ENCODE measurements around the gene CDKAL1. TPM values are rescaled to one million over a fixed set of nuclear protein-coding genes. Genes with fewer than 3 reads are reported as not detected.
"Not testable (repeated sequence)": the region's sequence is repeated elsewhere in the genome, so short reads cannot be mapped to it uniquely, and the experiment has no call there.

The CDKAL1 gene
- total RNA-seq, 2 experiments from 2014 or later: 21.2 to 23.0 TPM

GRCh38 chr6:21034345-21034744, 500.1 kb downstream of the CDKAL1 start:
- H3K9me3 Mint-ChIP-seq: no peaks in the 10 kb centered on the region
- no peak overlapping the region for H3K4me3 Mint-ChIP-seq
- CTCF ChIA-PET: no interaction called here
- H3K27ac Mint-ChIP-seq: no peak overlapping the region
- no peaks in the 10 kb centered on the region for H3K27me3 Mint-ChIP-seq
- DNase-seq: no peak
- POLR2A ChIA-PET: interaction anchor here (0.9 kb wide), 1 partner anchor 36 kb away, joined by 3 read pairs; no protein-coding TSS in a partner anchor
- H3K4me1 Mint-ChIP-seq: no peaks in the 10 kb centered on the region
- H3K36me3 Mint-ChIP-seq (ENCODE audit: low read depth): peaks cover 6% of the 10 kb centered on the region

- no peak overlapping the region for H3K4me3 Mint-ChIP-seq
- POLR2A ChIA-PET: no interaction called here
- H3K36me3 Mint-ChIP-seq (ENCODE audit: low read depth): no peaks in the 10 kb centered on the region
- H3K4me1 Mint-ChIP-seq: no peaks in the 10 kb centered on the region
- H3K27me3 Mint-ChIP-seq: no peaks in the 10 kb centered on the region
- no peak overlapping the region for H3K27ac Mint-ChIP-seq
- no peaks in the 10 kb centered on the region for H3K9me3 Mint-ChIP-seq
- no peak for DNase-seq
- CTCF ChIA-PET: no interaction called here
These were observed 503.2 kb downstream of the CDKAL1 start for GRCh38 chr6:21037453-21037852.

- H3K36me3 Mint-ChIP-seq (ENCODE audit: low read depth): no peaks in the 10 kb centered on the region
- CTCF ChIA-PET: no interaction called here
- no peak overlapping the region for H3K4me3 Mint-ChIP-seq
- H3K27ac Mint-ChIP-seq: no peak overlapping the region
- H3K27me3 Mint-ChIP-seq: no peaks in the 10 kb centered on the region
- POLR2A ChIA-PET: no interaction called here
- H3K9me3 Mint-ChIP-seq: no peaks in the 10 kb centered on the region
- H3K4me1 Mint-ChIP-seq: no peaks in the 10 kb centered on the region
- no peak for DNase-seq
These were observed 505.7 kb downstream of the CDKAL1 start for GRCh38 chr6:21039926-21040325.

- no peak for DNase-seq
- ChIA-PET CTCF (no interaction called here), POLR2A (no interaction called here)
- no peaks in the 10 kb centered on the region for H3K9me3 Mint-ChIP-seq
- H3K27me3 Mint-ChIP-seq: no peaks in the 10 kb centered on the region
- H3K4me3 Mint-ChIP-seq: no peak overlapping the region
- H3K4me1 Mint-ChIP-seq: no peaks in the 10 kb centered on the region
- no peaks in the 10 kb centered on the region for H3K36me3 Mint-ChIP-seq (ENCODE audit: low read depth)
- H3K27ac Mint-ChIP-seq: no peak overlapping the region
These were observed 511.0 kb downstream of the CDKAL1 start for GRCh38 chr6:21045135-21045700.

GRCh38 chr6:21046276-21046675, 512.0 kb downstream of the CDKAL1 start:
- H3K27me3 Mint-ChIP-seq: no peaks in the 10 kb centered on the region
- H3K4me3 Mint-ChIP-seq: no peak overlapping the region
- ChIA-PET CTCF (no interaction called here), POLR2A (no interaction called here)
- DNase-seq: no peak
- no peak overlapping the region for H3K27ac Mint-ChIP-seq
- H3K4me1 Mint-ChIP-seq: no peaks in the 10 kb centered on the region
- no peaks in the 10 kb centered on the region for H3K36me3 Mint-ChIP-seq (ENCODE audit: low read depth)
- H3K9me3 Mint-ChIP-seq: no peaks in the 10 kb centered on the region

- Mint-ChIP-seq H3K27ac (no peak overlapping the region), H3K9me3 (no peaks in the 10 kb centered on the region), H3K27me3 (no peaks in the 10 kb centered on the region), H3K36me3 (ENCODE audit: low read depth) (no peaks in the 10 kb centered on the region), H3K4me3 (no peak overlapping the region), H3K4me1 (no peaks in the 10 kb centered on the region)
- CTCF ChIA-PET: no interaction called here
- POLR2A ChIA-PET: no interaction called here
- no peak for DNase-seq
These were observed 513.8 kb downstream of the CDKAL1 start for GRCh38 chr6:21048047-21048446.

- Mint-ChIP-seq H3K27ac (no peak overlapping the region), H3K9me3 (no peaks in the 10 kb centered on the region), H3K27me3 (no peaks in the 10 kb centered on the region), H3K4me3 (no peak overlapping the region), H3K36me3 (ENCODE audit: low read depth) (no peaks in the 10 kb centered on the region), H3K4me1 (peaks cover 2% of the 10 kb centered on the region)
- CTCF ChIA-PET: no interaction called here
- no peak for DNase-seq
- POLR2A ChIA-PET: no interaction called here
These were observed 514.9 kb downstream of the CDKAL1 start for GRCh38 chr6:21049148-21049547.

- POLR2A ChIA-PET: no interaction called here
- Mint-ChIP-seq H3K4me3 (no peak overlapping the region), H3K36me3 (ENCODE audit: low read depth) (no peaks in the 10 kb centered on the region), H3K27ac (no peak overlapping the region), H3K4me1 (peaks cover 2% of the 10 kb centered on the region), H3K27me3 (no peaks in the 10 kb centered on the region), H3K9me3 (no peaks in the 10 kb centered on the region)
- DNase-seq: no peak
- CTCF ChIA-PET: no interaction called here
These were observed 515.3 kb downstream of the CDKAL1 start for GRCh38 chr6:21049572-21049971.

GRCh38 chr6:21050935-21051334, 516.7 kb downstream of the CDKAL1 start:
- peaks cover 2% of the 10 kb centered on the region for H3K4me1 Mint-ChIP-seq
- ChIA-PET CTCF (no interaction called here), POLR2A (no interaction called here)
- H3K9me3 Mint-ChIP-seq: peaks cover 6% of the 10 kb centered on the region
- H3K4me3 Mint-ChIP-seq: no peak overlapping the region
- peaks cover 2% of the 10 kb centered on the region for H3K36me3 Mint-ChIP-seq (ENCODE audit: low read depth)
- no peaks in the 10 kb centered on the region for H3K27me3 Mint-ChIP-seq
- no peak for DNase-seq
- no peak overlapping the region for H3K27ac Mint-ChIP-seq

- H3K36me3 Mint-ChIP-seq (ENCODE audit: low read depth): peaks cover 8% of the 10 kb centered on the region
- no peak overlapping the region for H3K27ac Mint-ChIP-seq
- peaks cover 10% of the 10 kb centered on the region for H3K9me3 Mint-ChIP-seq
- ChIA-PET CTCF (interaction anchor here (0.7 kb wide), 1 partner anchor 89 kb away, joined by 5 read pairs; no protein-coding TSS in a partner anchor), POLR2A (no interaction called here)
- DNase-seq: no peak
- no peak overlapping the region for H3K4me3 Mint-ChIP-seq
- peaks cover 2% of the 10 kb centered on the region for H3K4me1 Mint-ChIP-seq
- no peaks in the 10 kb centered on the region for H3K27me3 Mint-ChIP-seq
These were observed 517.5 kb downstream of the CDKAL1 start for GRCh38 chr6:21051777-21052176.

- peaks cover 21% of the 10 kb centered on the region for H3K9me3 Mint-ChIP-seq
- DNase-seq: no peak
- ChIA-PET POLR2A (no interaction called here), CTCF (interaction anchor here (1.1 kb wide), 1 partner anchor 19 kb away, joined by 5 read pairs; no protein-coding TSS in a partner anchor)
- peaks cover 2% of the 10 kb centered on the region for H3K4me1 Mint-ChIP-seq
- no peak overlapping the region for H3K4me3 Mint-ChIP-seq
- peaks cover 10% of the 10 kb centered on the region for H3K36me3 Mint-ChIP-seq (ENCODE audit: low read depth)
- no peak overlapping the region for H3K27ac Mint-ChIP-seq
- H3K27me3 Mint-ChIP-seq: no peaks in the 10 kb centered on the region
These were observed 519.4 kb downstream of the CDKAL1 start for GRCh38 chr6:21053612-21054011.

GRCh38 chr6:21055480-21055879, 521.2 kb downstream of the CDKAL1 start:
- H3K4me1 Mint-ChIP-seq, H3K27ac Mint-ChIP-seq, H3K27me3 Mint-ChIP-seq, CTCF ChIA-PET, H3K4me3 Mint-ChIP-seq, DNase-seq, POLR2A ChIA-PET: not testable (repeated sequence)
- peaks cover 26% of the 10 kb centered on the region for H3K9me3 Mint-ChIP-seq
- H3K36me3 Mint-ChIP-seq (ENCODE audit: low read depth): peaks cover 14% of the 10 kb centered on the region

GRCh38 chr6:21061892-21062291, 527.6 kb downstream of the CDKAL1 start:
- Mint-ChIP-seq H3K9me3 (peaks cover 16% of the 10 kb centered on the region), H3K27me3 (no peaks in the 10 kb centered on the region), H3K4me3 (no peak overlapping the region)

GRCh38 chr6:21064756-21065340, 530.6 kb downstream of the CDKAL1 start:
- peaks cover 15% of the 10 kb centered on the region for H3K36me3 Mint-ChIP-seq (ENCODE audit: low read depth)
- no peak overlapping the region for H3K27ac Mint-ChIP-seq
- ChIA-PET CTCF (no interaction called here), POLR2A (no interaction called here)
- H3K9me3 Mint-ChIP-seq: peaks cover 2% of the 10 kb centered on the region
- no peaks in the 10 kb centered on the region for H3K27me3 Mint-ChIP-seq
- no peak for DNase-seq
- H3K4me1 Mint-ChIP-seq: peaks cover 2% of the 10 kb centered on the region
- H3K4me3 Mint-ChIP-seq: no peak overlapping the region

More at GRCh38 chr6:21061892-21062291, 527.6 kb downstream of the CDKAL1 start:
- ChIA-PET POLR2A (no interaction called here), CTCF (no interaction called here)
- no peak overlapping the region for H3K27ac Mint-ChIP-seq
- peaks cover 2% of the 10 kb centered on the region for H3K4me1 Mint-ChIP-seq
- DNase-seq: no peak
- peaks cover 16% of the 10 kb centered on the region for H3K36me3 Mint-ChIP-seq (ENCODE audit: low read depth)

Measured in activated CD4-positive, alpha-beta memory T cell treated with anti-CD3 and anti-CD28 coated beads, Interleukin-2, amount 10 ng/mL, durations not matched to agents 7 days and 5 days (primary cell).